OCI-LY1 (cell line): ENCODE data around the gene MCAT.

Source experiments
- H2AFZ ChIP-seq: fragments of 200-600 bp; sonication (generic), shearing (Covaris generic); 2 replicates; pipeline ENCODE4 v1.6.0; 2014; ENCODE audit warnings: antibody characterized with exemption, mild to moderate bottlenecking, low read length
- H3F3A ChIP-seq: fragments of 200-600 bp; sonication (generic), shearing (Covaris generic); 2 replicates; pipeline ENCODE4 v1.6.0; 2014; ENCODE audit warnings: mild to moderate bottlenecking, antibody characterized with exemption, low read length, moderate library complexity; ENCODE audit not compliant: insufficient read depth
- H3K27ac ChIP-seq: fragments of 200-600 bp; sonication (generic); 2 replicates; pipeline ENCODE4 v1.5.1; 2014; ENCODE audit warnings: low read length, mixed run types, mild to moderate bottlenecking, low read depth; ENCODE audit not compliant: poor library complexity, severe bottlenecking
- H3K27me3 ChIP-seq: fragments of 200-600 bp; sonication (generic); 2 replicates; pipeline ENCODE4 v1.6.0; 2014; ENCODE audit warnings: antibody characterized with exemption, mild to moderate bottlenecking, low read length, moderate library complexity; ENCODE audit not compliant: insufficient read depth
- H3K36me3 ChIP-seq: fragments of 200-600 bp; sonication (generic); 2 replicates; pipeline ENCODE4 v1.6.1; 2014; ENCODE audit warnings: mild to moderate bottlenecking, antibody characterized with exemption, low read length, moderate library complexity, mixed read lengths; ENCODE audit not compliant: insufficient read depth
- H3K4me1 ChIP-seq: fragments of 200-600 bp; sonication (generic); 2 replicates; pipeline ENCODE4 v1.5.1; 2014; ENCODE audit warnings: mild to moderate bottlenecking, low read length, moderate library complexity; ENCODE audit not compliant: insufficient read depth, severe bottlenecking
- H3K4me2 ChIP-seq: fragments of 200-600 bp; sonication (generic), shearing (Covaris generic); 2 replicates; pipeline ENCODE4 v1.6.1; 2014; ENCODE audit warnings: low read length
- H3K4me3 ChIP-seq: fragments of 200-600 bp; sonication (generic); 2 replicates; pipeline ENCODE4 v1.5.1; 2014; ENCODE audit warnings: low read length, low read depth, mild to moderate bottlenecking, mixed read lengths; ENCODE audit not compliant: poor library complexity, severe bottlenecking
- H3K79me2 ChIP-seq: fragments of 200-600 bp; shearing (Covaris generic); 2 replicates; pipeline ENCODE4 v1.6.1; 2016; ENCODE audit warnings: mixed run types, low read length, mixed read lengths; ENCODE audit not compliant: insufficient read depth
- H3K9ac ChIP-seq: fragments of 200-600 bp; sonication (generic), shearing (Covaris generic); 2 replicates; pipeline ENCODE4 v1.6.1; 2014; ENCODE audit warnings: mild to moderate bottlenecking, low read length, mixed read lengths
- H3K9me2 ChIP-seq: fragments of 200-600 bp; sonication (generic), shearing (Covaris generic); 2 replicates; pipeline ENCODE4 v1.6.1; 2014; ENCODE audit warnings: low read depth, mild to moderate bottlenecking, low read length, mixed read lengths
- H3K9me3 ChIP-seq: fragments of 200-600 bp; shearing (Covaris generic); 2 replicates; pipeline ENCODE4 v1.6.1; 2014; ENCODE audit warnings: low read length, mixed read lengths
- H4K20me1 ChIP-seq: fragments of 200-600 bp; sonication (generic), shearing (Covaris generic); 2 replicates; pipeline ENCODE4 v1.6.0; 2016; ENCODE audit warnings: mild to moderate bottlenecking, low read length; ENCODE audit not compliant: insufficient read depth
- EZH2 ChIP-seq: fragments of 200-600 bp; sonication (generic), shearing (Covaris generic); IDR thresholded peaks from 2 replicates; pipeline ENCODE4 v1.8.0; 2017; ENCODE audit warnings: borderline replicate concordance, mixed run types, mild to moderate bottlenecking, antibody characterized with exemption, low read length, moderate library complexity, mixed read lengths
- TF ChIP-seq, protein P1 (sequence below): fragments of 200-600 bp; sonication (generic), shearing (Covaris generic); IDR thresholded peaks from 2 replicates; pipeline ENCODE4 v1.5.1; 2017; ENCODE audit warnings: mild to moderate bottlenecking, antibody characterized with exemption, low read length, moderate library complexity, mixed read lengths

Gene MCAT

GRCh38 chr22:43136801-43137200, 6.4 kb downstream of the MCAT start:
- H3K27ac ChIP-seq = no peak overlapping the region

DNA sequence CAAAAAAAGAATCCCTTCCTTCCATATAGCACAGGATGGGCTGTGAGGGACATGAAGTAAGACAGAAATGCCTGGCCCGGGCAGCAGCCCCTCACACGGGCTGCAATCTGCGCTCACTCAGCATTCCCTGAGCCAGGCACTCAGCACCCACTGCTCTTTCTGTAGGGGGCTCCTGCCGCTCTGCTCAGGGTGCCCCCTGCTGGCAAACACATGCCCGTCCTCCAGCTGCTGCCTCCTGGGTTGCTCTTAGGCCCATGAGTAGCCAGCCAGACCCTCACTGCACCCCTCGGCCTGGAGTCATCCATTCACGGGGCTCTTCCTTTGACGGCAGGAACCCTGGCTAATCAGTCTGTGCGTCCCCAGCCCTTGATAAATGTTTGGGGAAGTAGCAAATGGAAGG, 6.9 kb downstream of the MCAT start:
- Histone ChIP-seq H3K27me3 (no peaks in the 10 kb centered on the region), H3K4me3 (no peak overlapping the region), H3K79me2 (no peaks in the 10 kb centered on the region), H3K9ac (no peak overlapping the region), H4K20me1 (no peaks in the 10 kb centered on the region), H2AFZ (no peak overlapping the region), H3K9me3 (no peaks in the 10 kb centered on the region), H3K9me2 (no peaks in the 10 kb centered on the region), H3K4me1 (no peaks in the 10 kb centered on the region), H3K4me2 (no peak overlapping the region), H3F3A (no peaks in the 10 kb centered on the region), H3K27ac (no peak overlapping the region), H3K36me3 (peaks cover 89% of the 10 kb centered on the region)
- TF ChIP-seq EZH2 = no peak
- TF ChIP-seq, protein P1, sequence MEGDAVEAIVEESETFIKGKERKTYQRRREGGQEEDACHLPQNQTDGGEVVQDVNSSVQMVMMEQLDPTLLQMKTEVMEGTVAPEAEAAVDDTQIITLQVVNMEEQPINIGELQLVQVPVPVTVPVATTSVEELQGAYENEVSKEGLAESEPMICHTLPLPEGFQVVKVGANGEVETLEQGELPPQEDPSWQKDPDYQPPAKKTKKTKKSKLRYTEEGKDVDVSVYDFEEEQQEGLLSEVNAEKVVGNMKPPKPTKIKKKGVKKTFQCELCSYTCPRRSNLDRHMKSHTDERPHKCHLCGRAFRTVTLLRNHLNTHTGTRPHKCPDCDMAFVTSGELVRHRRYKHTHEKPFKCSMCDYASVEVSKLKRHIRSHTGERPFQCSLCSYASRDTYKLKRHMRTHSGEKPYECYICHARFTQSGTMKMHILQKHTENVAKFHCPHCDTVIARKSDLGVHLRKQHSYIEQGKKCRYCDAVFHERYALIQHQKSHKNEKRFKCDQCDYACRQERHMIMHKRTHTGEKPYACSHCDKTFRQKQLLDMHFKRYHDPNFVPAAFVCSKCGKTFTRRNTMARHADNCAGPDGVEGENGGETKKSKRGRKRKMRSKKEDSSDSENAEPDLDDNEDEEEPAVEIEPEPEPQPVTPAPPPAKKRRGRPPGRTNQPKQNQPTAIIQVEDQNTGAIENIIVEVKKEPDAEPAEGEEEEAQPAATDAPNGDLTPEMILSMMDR = peak; percentile 91

More at GRCh38 chr22:43136801-43137200, 6.4 kb downstream of the MCAT start:
- Histone ChIP-seq H3K4me3 (no peak overlapping the region), H3K27me3 (no peaks in the 10 kb centered on the region), H3K79me2 (peaks cover under 1% of the 10 kb centered on the region; the same call in 1 of the 2 replicates), H3K36me3 (peaks cover 87% of the 10 kb centered on the region), H3K4me1 (peaks cover 2% of the 10 kb centered on the region), H2AFZ (no peak overlapping the region), H3K9ac (no peak overlapping the region), H4K20me1 (no peaks in the 10 kb centered on the region), H3K4me2 (no peak overlapping the region), H3F3A (no peaks in the 10 kb centered on the region), H3K9me2 (no peaks in the 10 kb centered on the region), H3K9me3 (no peaks in the 10 kb centered on the region)
- TF ChIP-seq, protein P1 = no peak
- no peak for TF ChIP-seq EZH2

GRCh38 chr22:43135565-43135964, 7.6 kb downstream of the MCAT start:
- H3K27me3 ChIP-seq = no peaks in the 10 kb centered on the region
- peaks cover 89% of the 10 kb centered on the region for H3K36me3 ChIP-seq
- H3K4me2 ChIP-seq = no peak overlapping the region
- H3K9ac ChIP-seq = no peak overlapping the region
- H3K4me3 ChIP-seq = no peak overlapping the region
- H3K9me3 ChIP-seq = no peaks in the 10 kb centered on the region
- H3F3A ChIP-seq = no peaks in the 10 kb centered on the region
- no peaks in the 10 kb centered on the region for H3K9me2 ChIP-seq
- H3K4me1 ChIP-seq = no peaks in the 10 kb centered on the region
- TF ChIP-seq, protein P1 = no peak
- H2AFZ ChIP-seq = no peak overlapping the region
- H3K27ac ChIP-seq = no peak overlapping the region
- no peaks in the 10 kb centered on the region for H4K20me1 ChIP-seq
- H3K79me2 ChIP-seq = no peaks in the 10 kb centered on the region
